GM23338 (cell line): ENCODE data around the gene SPEM1. TPM values are rescaled to one million over a fixed set of nuclear protein-coding genes. Genes with fewer than 3 reads are reported as not detected.

ENCODE experiments used
- ATAC-seq: fragments of 200-7000 bp; cut with Tn5 transposase; 3 replicates; pipeline ENCODE4 v1.9.1; 2020
- DNase-seq: peaks from one replicate; pipeline ENCODE4 v3.0.0-alpha.2; 2015; ENCODE audit warnings: low spot score
- H2AFZ ChIP-seq: fragments of 200-600 bp; sonication (generic); 2 replicates; pipeline ENCODE4 v1.8.0; 2016; ENCODE audit warnings: antibody characterized with exemption, mild to moderate bottlenecking, moderate library complexity
- H3F3A ChIP-seq: fragments of 200-600 bp; sonication (generic); replicated peaks from 2 replicates; pipeline ENCODE4 v1.8.0; 2017; ENCODE audit warnings: antibody characterized with exemption, mixed run types, low read depth
- H3K27ac ChIP-seq: fragments of 200-600 bp; sonication (generic); 2 replicates; pipeline ENCODE4 v1.6.1; 2016; ENCODE audit warnings: low read depth
- H3K27me3 ChIP-seq: fragments of 200-600 bp; sonication (generic); 2 replicates; pipeline ENCODE4 v1.8.0; 2016; ENCODE audit warnings: mild to moderate bottlenecking, mixed run types, moderate library complexity; ENCODE audit not compliant: insufficient read depth
- H3K36me3 ChIP-seq: fragments of 200-600 bp; sonication (generic); 2 replicates; pipeline ENCODE4 v1.8.0; 2016; ENCODE audit warnings: mild to moderate bottlenecking; ENCODE audit not compliant: insufficient read depth
- H3K4me1 ChIP-seq: fragments of 200-600 bp; sonication (generic); 2 replicates; pipeline ENCODE4 v1.8.0; 2016; ENCODE audit warnings: mild to moderate bottlenecking, moderate library complexity; ENCODE audit not compliant: insufficient read depth
- H3K4me2 ChIP-seq: fragments of 200-600 bp; sonication (generic); 2 replicates; pipeline ENCODE4 v1.7.1; 2017; ENCODE audit warnings: mixed run types
- H3K4me3 ChIP-seq: fragments of 200-600 bp; sonication (generic); 2 replicates; pipeline ENCODE4 v1.6.1; 2016; ENCODE audit warnings: mixed run types
- H3K79me2 ChIP-seq: fragments of 200-600 bp; sonication (generic); replicated peaks from 2 replicates; pipeline ENCODE4 v1.8.0; 2017; ENCODE audit warnings: mild to moderate bottlenecking; ENCODE audit not compliant: insufficient read depth
- H3K9me2 ChIP-seq: fragments of 200-600 bp; sonication (generic); 2 replicates; pipeline ENCODE4 v1.8.0; 2017; ENCODE audit not compliant: insufficient read depth
- H4K20me1 ChIP-seq: fragments of 200-600 bp; sonication (generic); replicated peaks from 2 replicates; pipeline ENCODE4 v1.8.0; 2017; ENCODE audit warnings: mild to moderate bottlenecking; ENCODE audit not compliant: insufficient read depth
- H3K27ac Mint-ChIP-seq: 2 replicates; pipeline ENCODE4 v1.8.0; 2020; ENCODE audit warnings: inconsistent platforms, mild to moderate bottlenecking, moderate library complexity, mixed read lengths
- H3K27me3 Mint-ChIP-seq: 3 replicates; pipeline ENCODE4 v1.8.0; 2022; ENCODE audit warnings: low read depth, mild to moderate bottlenecking, moderate library complexity, mixed read lengths, inconsistent platforms; ENCODE audit not compliant: insufficient read depth, poor library complexity
- H3K36me3 Mint-ChIP-seq: 3 replicates; pipeline ENCODE4 v1.8.0; 2021; ENCODE audit warnings: low read depth, mild to moderate bottlenecking, inconsistent platforms, moderate library complexity, mixed read lengths
- H3K4me1 Mint-ChIP-seq: 3 replicates; pipeline ENCODE4 v1.8.0; 2020; ENCODE audit warnings: mild to moderate bottlenecking, inconsistent platforms, mixed read lengths
- H3K4me3 Mint-ChIP-seq: 3 replicates; pipeline ENCODE4 v1.8.0; 2021; ENCODE audit warnings: moderate library complexity, mild to moderate bottlenecking, inconsistent platforms, mixed read lengths
- H3K9me3 Mint-ChIP-seq: 3 replicates; pipeline ENCODE4 v1.8.0; 2020; ENCODE audit warnings: moderate library complexity, mild to moderate bottlenecking, inconsistent platforms, mixed read lengths
- CTCF ChIP-seq, 2 experiments: fragments of 200-600 bp in 1 of 2; sonication (generic) in 1 of 2; conservative IDR thresholded peaks; 2 replicates each; pipeline versions ENCODE4 v1.5.1 to v1.6.1; 2016 to 2017; ENCODE audit warnings: antibody characterized with exemption in 2 of 2, low read depth in 2 of 2, mild to moderate bottlenecking in 2 of 2, moderate library complexity in 1 of 2
- JUNB ChIP-seq: IDR thresholded peaks from one replicate; pipeline ENCODE4 v1.6.1; 2016; ENCODE audit warnings: antibody characterized with exemption; ENCODE audit not compliant: unreplicated experiment
- NANOG ChIP-seq: IDR thresholded peaks from 2 replicates; pipeline ENCODE4 v1.6.1; 2016; ENCODE audit warnings: antibody characterized with exemption, borderline replicate concordance
- POLR2AphosphoS5 ChIP-seq: IDR thresholded peaks from 2 replicates; pipeline ENCODE4 v1.6.1; 2016; ENCODE audit warnings: antibody characterized with exemption, low read depth
- REST ChIP-seq: IDR thresholded peaks from one replicate; pipeline ENCODE4 v1.6.1; 2018; ENCODE audit warnings: antibody characterized with exemption; ENCODE audit not compliant: unreplicated experiment
- ZNF331 ChIP-seq: fragments of 250-450 bp; sonication (Bioruptor Pico); IDR thresholded peaks from 2 replicates; pipeline ENCODE4 v1.5.0; 2020; ENCODE audit warnings: low read depth, mild to moderate bottlenecking, moderate library complexity
- polyA plus RNA-seq: library from polyadenylated mRNA; unstranded; fragments of >200 nt; fragmentation: Nextera tagmentation; extraction: Ambion mirVana; gene quantifications from 2 replicates; pipeline ENCODE4 v1.2.1, GENCODE V29; 2016
- total RNA-seq: library from RNA; depleted of rRNA; stranded (reverse); fragments of >200 nt; shearing (Covaris generic); gene quantifications from 2 replicates; pipeline ENCODE4 v1.2.3, GENCODE V29; 2014
- TF ChIP-seq, protein P1 (sequence below): IDR thresholded peaks from 2 replicates; pipeline ENCODE4 v1.6.1; 2016; ENCODE audit warnings: antibody characterized with exemption

The SPEM1 gene
- total and polyA plus RNA-seq, 2 experiments from 2014 or later, result not detected

DNA sequence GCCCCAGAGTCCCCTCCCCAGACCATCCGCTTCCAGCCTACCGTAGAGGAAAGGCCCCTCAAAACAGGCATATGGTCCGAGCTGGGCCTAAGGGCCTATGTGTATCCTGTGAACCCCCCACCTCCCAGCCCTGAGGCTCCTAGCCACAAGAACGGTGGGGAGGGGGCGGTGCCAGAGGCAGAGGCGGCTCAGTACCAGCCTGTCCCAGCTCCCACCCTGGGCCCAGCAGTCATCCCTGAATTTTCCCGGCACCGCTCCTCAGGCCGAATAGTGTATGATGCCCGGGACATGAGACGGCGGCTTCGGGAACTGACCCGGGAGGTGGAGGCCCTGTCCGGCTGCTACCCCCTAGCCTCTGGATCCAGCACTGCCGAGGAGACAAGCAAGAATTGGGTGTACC lies 1.1 kb downstream of the SPEM1 start:
- no peak overlapping the region for H2AFZ ChIP-seq
- no peaks in the 10 kb centered on the region; the same call in 1 of the 2 replicates for H4K20me1 ChIP-seq
- DNase-seq, result no peak
- no peaks in the 10 kb centered on the region for H3F3A ChIP-seq
- no peaks in the 10 kb centered on the region for H3K9me2 ChIP-seq
- H3K4me3 ChIP-seq, result no peak overlapping the region
- no peaks in the 10 kb centered on the region for H3K27me3 ChIP-seq
- Mint-ChIP-seq H3K36me3 (peaks cover 9% of the 10 kb centered on the region; the same call in 2 of the 3 replicates), H3K4me1 (peaks cover 28% of the 10 kb centered on the region), H3K9me3 (no peaks in the 10 kb centered on the region), H3K27ac (no peak overlapping the region), H3K27me3 (peaks cover 17% of the 10 kb centered on the region), H3K4me3 (no peak overlapping the region)
- no peaks in the 10 kb centered on the region for H3K4me1 ChIP-seq
- H3K79me2 ChIP-seq, result no peaks in the 10 kb centered on the region
- no peaks in the 10 kb centered on the region for H3K36me3 ChIP-seq
- TF ChIP-seq JUNB (no peak), ZNF331 (no peak), NANOG (no peak), POLR2AphosphoS5 (no peak)
- H3K27ac ChIP-seq, result no peak overlapping the region
- H3K4me2 ChIP-seq, result no peak overlapping the region
- peak; percentile 19 for ATAC-seq

DNA sequence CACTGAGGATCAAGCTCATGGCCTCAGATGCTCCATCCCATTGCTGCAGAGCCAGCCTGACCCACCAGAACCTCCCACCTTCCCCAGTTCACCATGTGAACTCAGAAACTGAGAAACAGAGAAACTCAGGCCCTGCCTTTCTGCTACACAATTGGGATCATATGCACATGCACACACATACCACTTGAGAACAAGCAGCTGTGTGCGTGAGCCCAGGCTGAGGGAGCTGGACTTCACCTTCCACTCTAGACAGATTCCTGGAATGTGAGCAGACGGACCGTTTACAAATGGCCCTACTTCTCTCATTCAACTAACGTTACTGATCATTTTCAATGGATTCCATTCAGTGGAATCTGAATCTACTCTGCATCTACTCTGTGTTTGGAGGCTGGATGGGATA lies 3.6 kb downstream of the SPEM1 start:
- no peak for TF ChIP-seq NANOG
- ATAC-seq (no peak), DNase-seq (no peak)
- Histone ChIP-seq H3K4me2 (no peak overlapping the region), H3K79me2 (no peaks in the 10 kb centered on the region), H3K27me3 (no peaks in the 10 kb centered on the region), H3F3A (no peaks in the 10 kb centered on the region), H3K4me3 (no peak overlapping the region), H2AFZ (no peak overlapping the region), H4K20me1 (no peaks in the 10 kb centered on the region; the same call in 1 of the 2 replicates), H3K4me1 (no peaks in the 10 kb centered on the region), H3K36me3 (no peaks in the 10 kb centered on the region), H3K27ac (no peak overlapping the region), H3K9me2 (no peaks in the 10 kb centered on the region)
- Mint-ChIP-seq H3K27ac (no peak overlapping the region), H3K4me3 (no peak overlapping the region; the same call in 2 of the 3 replicates), H3K4me1 (peaks cover 20% of the 10 kb centered on the region), H3K9me3 (no peaks in the 10 kb centered on the region), H3K27me3 (peaks cover 21% of the 10 kb centered on the region), H3K36me3 (no peaks in the 10 kb centered on the region)

DNA sequence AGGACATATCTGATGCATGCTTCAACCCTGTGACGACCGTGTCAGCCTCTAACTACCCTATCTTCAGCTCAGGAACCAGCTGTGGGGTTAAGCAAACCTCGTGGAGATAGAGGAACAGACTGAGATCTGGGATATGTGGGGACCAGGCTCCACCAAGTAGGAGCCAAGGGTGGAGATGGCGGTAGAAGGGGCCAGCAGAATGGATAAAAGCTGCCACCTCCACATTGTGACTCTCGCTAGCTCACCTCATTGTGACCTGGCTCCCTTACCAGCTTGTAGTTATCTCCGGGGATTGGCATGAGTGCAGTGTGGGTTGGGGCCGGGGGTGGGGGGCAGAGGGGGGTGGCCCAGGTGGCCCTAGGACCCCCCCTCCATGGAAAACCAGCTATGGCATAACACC lies 5.2 kb downstream of the SPEM1 start, which contains the start of gene SPEM2:
SPEM2 (plus strand) TSS at position 301 of the 400 bp plus-strand sequence; CDS start at position 374, 73 bp downstream.
- no peak within 1 kb of the TSS; the same call in 1 of the 2 replicates for H3K27ac Mint-ChIP-seq
- Histone ChIP-seq H3K27ac (no peak within 1 kb of the TSS), H4K20me1 (no peaks in the 10 kb centered on the region), H3K4me2 (no peak within 1 kb of the TSS), H3K79me2 (no peaks in the 10 kb centered on the region), H3K36me3 (no peaks in the 10 kb centered on the region), H3K27me3 (no peaks in the 10 kb centered on the region), H2AFZ (no peak within 1 kb of the TSS), H3K9me2 (no peaks in the 10 kb centered on the region), H3K4me1 (no peaks in the 10 kb centered on the region), H3F3A (no peaks in the 10 kb centered on the region), H3K4me3 (no peak within 1 kb of the TSS)
- H3K36me3 Mint-ChIP-seq, result no peaks in the 10 kb centered on the region
- no peaks in the 10 kb centered on the region; the same call in 2 of the 3 replicates for H3K9me3 Mint-ChIP-seq
- H3K4me1 Mint-ChIP-seq, result peaks cover 7% of the 10 kb centered on the region; the same call in 2 of the 3 replicates
- DNase-seq (no peak), ATAC-seq (no peak)
- H3K27me3 Mint-ChIP-seq, result peaks cover 29% of the 10 kb centered on the region
- H3K4me3 Mint-ChIP-seq, result no peak within 1 kb of the TSS; the same call in 2 of the 3 replicates
- TF ChIP-seq, protein P1, sequence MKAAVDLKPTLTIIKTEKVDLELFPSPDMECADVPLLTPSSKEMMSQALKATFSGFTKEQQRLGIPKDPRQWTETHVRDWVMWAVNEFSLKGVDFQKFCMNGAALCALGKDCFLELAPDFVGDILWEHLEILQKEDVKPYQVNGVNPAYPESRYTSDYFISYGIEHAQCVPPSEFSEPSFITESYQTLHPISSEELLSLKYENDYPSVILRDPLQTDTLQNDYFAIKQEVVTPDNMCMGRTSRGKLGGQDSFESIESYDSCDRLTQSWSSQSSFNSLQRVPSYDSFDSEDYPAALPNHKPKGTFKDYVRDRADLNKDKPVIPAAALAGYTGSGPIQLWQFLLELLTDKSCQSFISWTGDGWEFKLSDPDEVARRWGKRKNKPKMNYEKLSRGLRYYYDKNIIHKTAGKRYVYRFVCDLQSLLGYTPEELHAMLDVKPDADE, result no peak
- TF ChIP-seq REST (no peak), CTCF (conservative IDR thresholded peaks at IDR 0.05; ENCODE audit: low read depth in 2 of 2) (no peak), JUNB (no peak), NANOG (no peak)
